BE2C (cell line): ENCODE data around the gene TJP1.

ENCODE experiments used
- DNase-seq: peaks from one replicate; pipeline ENCODE4 v3.0.0-alpha.2; 2020
- H3K27me3 ChIP-seq: fragments of 250-450 bp; sonication (Bioruptor Pico); 2 replicates; pipeline ENCODE4 v1.5.1; 2020; ENCODE audit warnings: mild to moderate bottlenecking
- H3K36me3 ChIP-seq: fragments of 250-450 bp; sonication (Bioruptor Pico); 2 replicates; pipeline ENCODE4 v1.5.1; 2020; ENCODE audit warnings: mild to moderate bottlenecking
- H3K4me1 ChIP-seq: fragments of 250-450 bp; sonication (Bioruptor Pico); 2 replicates; pipeline ENCODE4 v1.5.1; 2020
- H3K4me3 ChIP-seq: 2 replicates; pipeline ENCODE4 v1.5.1; 2011; ENCODE audit warnings: low read depth, low read length
- H3K9me3 ChIP-seq: fragments of 250-450 bp; sonication (Bioruptor Pico); 2 replicates; pipeline ENCODE4 v1.5.1; 2020
- TF ChIP-seq, protein P1 (sequence below): IDR thresholded peaks from 2 replicates; pipeline ENCODE4 v1.5.1; 2012; ENCODE audit warnings: mild to moderate bottlenecking, low read depth, low read length

Gene TJP1

GRCh38 chr15:29726553-29726952 is 95.7 kb downstream of the TJP1 start:
- H3K4me3 ChIP-seq: no peak overlapping the region
- peaks cover 7% of the 10 kb centered on the region for H3K36me3 ChIP-seq
- no peaks in the 10 kb centered on the region for H3K4me1 ChIP-seq
- H3K9me3 ChIP-seq: no peaks in the 10 kb centered on the region
- TF ChIP-seq, protein P1, sequence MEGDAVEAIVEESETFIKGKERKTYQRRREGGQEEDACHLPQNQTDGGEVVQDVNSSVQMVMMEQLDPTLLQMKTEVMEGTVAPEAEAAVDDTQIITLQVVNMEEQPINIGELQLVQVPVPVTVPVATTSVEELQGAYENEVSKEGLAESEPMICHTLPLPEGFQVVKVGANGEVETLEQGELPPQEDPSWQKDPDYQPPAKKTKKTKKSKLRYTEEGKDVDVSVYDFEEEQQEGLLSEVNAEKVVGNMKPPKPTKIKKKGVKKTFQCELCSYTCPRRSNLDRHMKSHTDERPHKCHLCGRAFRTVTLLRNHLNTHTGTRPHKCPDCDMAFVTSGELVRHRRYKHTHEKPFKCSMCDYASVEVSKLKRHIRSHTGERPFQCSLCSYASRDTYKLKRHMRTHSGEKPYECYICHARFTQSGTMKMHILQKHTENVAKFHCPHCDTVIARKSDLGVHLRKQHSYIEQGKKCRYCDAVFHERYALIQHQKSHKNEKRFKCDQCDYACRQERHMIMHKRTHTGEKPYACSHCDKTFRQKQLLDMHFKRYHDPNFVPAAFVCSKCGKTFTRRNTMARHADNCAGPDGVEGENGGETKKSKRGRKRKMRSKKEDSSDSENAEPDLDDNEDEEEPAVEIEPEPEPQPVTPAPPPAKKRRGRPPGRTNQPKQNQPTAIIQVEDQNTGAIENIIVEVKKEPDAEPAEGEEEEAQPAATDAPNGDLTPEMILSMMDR: no peak
- no peaks in the 10 kb centered on the region for H3K27me3 ChIP-seq
- no peak for DNase-seq

- Histone ChIP-seq H3K36me3 (peaks cover 14% of the 10 kb centered on the region), H3K4me1 (no peaks in the 10 kb centered on the region), H3K27me3 (no peaks in the 10 kb centered on the region), H3K9me3 (no peaks in the 10 kb centered on the region), H3K4me3 (no peak overlapping the region)
- DNase-seq: no peak
- TF ChIP-seq, protein P1: no peak
Observed at GRCh38 chr15:29724026-29724425, 98.2 kb downstream of the TJP1 start.

DNA sequence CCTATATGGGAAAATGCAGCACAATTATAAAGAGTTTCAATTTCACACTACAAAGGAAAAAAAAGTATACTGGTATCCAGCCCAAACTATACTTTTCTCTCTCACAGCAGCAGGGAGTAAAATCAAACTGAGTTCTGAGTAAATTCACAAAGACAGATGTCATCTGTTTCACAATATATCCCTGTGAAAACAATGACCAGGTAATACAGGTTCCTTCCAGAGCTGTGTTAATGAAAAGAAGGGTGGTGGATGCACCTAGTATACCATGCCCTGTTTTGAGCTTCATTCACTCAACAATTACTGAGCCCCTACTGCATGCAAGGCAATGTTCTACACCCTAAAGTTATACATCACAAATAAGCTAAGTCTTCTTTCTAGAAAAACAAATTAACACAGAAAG is 108.5 kb downstream of the TJP1 start:
- Histone ChIP-seq H3K4me1 (no peaks in the 10 kb centered on the region), H3K27me3 (no peaks in the 10 kb centered on the region), H3K4me3 (no peak overlapping the region), H3K9me3 (no peaks in the 10 kb centered on the region), H3K36me3 (peaks cover 14% of the 10 kb centered on the region)
- DNase-seq: no peak
- TF ChIP-seq, protein P1: no peak

DNA sequence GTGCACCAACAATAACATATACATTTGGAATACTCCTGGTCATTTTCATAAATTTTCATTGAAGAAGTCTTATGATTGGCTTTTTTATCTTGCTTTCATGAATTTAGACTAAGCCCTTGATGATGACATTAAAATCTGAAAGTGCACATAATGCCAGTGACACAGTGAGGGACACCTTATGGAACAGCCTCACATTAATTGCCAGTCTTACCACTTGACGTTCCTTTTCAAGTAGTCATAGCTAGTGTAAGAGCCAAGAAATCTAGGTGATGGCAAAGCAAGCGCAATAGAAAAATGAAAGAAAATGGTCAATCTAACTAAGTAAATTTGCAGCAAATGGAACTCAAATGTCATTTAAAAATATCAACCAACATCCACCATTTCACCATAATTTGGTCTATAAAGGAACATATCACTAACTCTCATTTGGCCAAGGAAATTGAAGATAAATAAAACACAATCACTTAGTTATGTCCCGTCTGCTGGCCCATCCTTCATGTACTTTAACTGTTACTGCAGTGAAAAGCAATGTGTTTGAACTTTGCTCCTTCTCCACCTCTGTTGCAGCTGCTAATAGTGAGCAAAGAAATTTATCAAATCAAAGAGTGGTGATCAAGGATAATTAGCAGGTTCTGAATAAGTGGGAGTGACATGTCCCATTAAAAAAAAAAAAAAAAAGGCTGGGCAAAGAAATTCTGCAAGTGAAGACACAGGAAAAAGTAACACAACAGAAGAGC is 110.0 kb downstream of the TJP1 start:
- H3K27me3 ChIP-seq: no peaks in the 10 kb centered on the region
- H3K4me1 ChIP-seq: no peaks in the 10 kb centered on the region
- TF ChIP-seq, protein P1: no peak

DNA sequence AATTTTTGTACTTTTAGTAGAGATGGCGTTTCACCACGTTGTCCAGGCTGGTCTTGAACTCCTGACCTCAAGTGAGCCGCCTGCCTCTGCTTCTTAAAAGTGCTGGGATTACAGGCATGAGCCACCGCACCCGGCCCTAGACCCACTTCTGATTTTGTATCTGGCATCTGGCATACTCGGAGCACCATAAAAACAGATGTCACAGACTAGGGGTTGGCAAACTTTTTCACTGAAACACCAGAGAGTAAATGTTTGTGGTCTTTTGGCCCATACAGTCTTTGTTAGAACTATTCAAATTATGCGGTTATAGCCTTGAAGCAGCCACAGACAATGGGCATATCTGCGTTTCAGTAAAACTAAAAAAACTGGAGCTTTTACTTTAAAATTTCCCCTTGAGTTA is 110.7 kb downstream of the TJP1 start:
- TF ChIP-seq, protein P1: no peak
- Histone ChIP-seq H3K36me3 (peaks cover 9% of the 10 kb centered on the region), H3K27me3 (no peaks in the 10 kb centered on the region), H3K4me1 (no peaks in the 10 kb centered on the region), H3K4me3 (no peak overlapping the region), H3K9me3 (no peaks in the 10 kb centered on the region)
- no peak for DNase-seq

More for the DNA sequence above, 110.0 kb downstream of the TJP1 start:
- Histone ChIP-seq H3K36me3 (peaks cover 13% of the 10 kb centered on the region), H3K4me3 (no peak overlapping the region), H3K9me3 (no peaks in the 10 kb centered on the region)
- no peak for DNase-seq

GRCh38 chr15:29708519-29708918 is 113.7 kb downstream of the TJP1 start:
- peaks cover 9% of the 10 kb centered on the region for H3K36me3 ChIP-seq

More at GRCh38 chr15:29708519-29708918, 113.7 kb downstream of the TJP1 start:
- no peaks in the 10 kb centered on the region for H3K27me3 ChIP-seq
- TF ChIP-seq, protein P1: no peak
- no peak for DNase-seq
- no peak overlapping the region for H3K4me3 ChIP-seq
- no peaks in the 10 kb centered on the region for H3K9me3 ChIP-seq
- no peaks in the 10 kb centered on the region for H3K4me1 ChIP-seq
